H9 (cell line): Measurements from ENCODE around the gene SLC5A1. TPM values are rescaled to one million over a fixed set of nuclear protein-coding genes. Genes with fewer than 3 reads are reported as not detected.

ENCODE experiments used
- DNase-seq: peaks from one replicate; pipeline ENCODE4 v3.0.0-alpha.2; 2017
- H2AFZ ChIP-seq: one replicate; pipeline ENCODE4 v1.6.1; 2013; ENCODE audit warnings: mild to moderate bottlenecking, low read length, control low read depth, moderate library complexity
- H2AK5ac ChIP-seq: 2 replicates; pipeline ENCODE4 v1.6.1; 2013; ENCODE audit warnings: low read length, control low read depth, mixed read lengths; ENCODE audit not compliant: insufficient read length
- H2BK120ac ChIP-seq: one replicate; pipeline ENCODE4 v1.6.1; 2013; ENCODE audit warnings: low read depth, mild to moderate bottlenecking, low read length, control low read depth, inconsistent platforms; ENCODE audit not compliant: poor library complexity, severe bottlenecking
- H2BK12ac ChIP-seq: 2 replicates; pipeline ENCODE4 v1.6.1; 2013; ENCODE audit warnings: low read length, control low read depth, mixed read lengths, low read depth; ENCODE audit not compliant: insufficient read length
- H2BK15ac ChIP-seq: 2 replicates; pipeline ENCODE4 v1.6.1; 2013; ENCODE audit warnings: low read depth, low read length, control low read depth
- H2BK20ac ChIP-seq: one replicate; pipeline ENCODE4 v1.6.1; 2013; ENCODE audit warnings: low read depth, mild to moderate bottlenecking, low read length, control low read depth, inconsistent platforms; ENCODE audit not compliant: poor library complexity, severe bottlenecking
- H2BK5ac ChIP-seq: 2 replicates; pipeline ENCODE4 v1.6.1; 2013; ENCODE audit warnings: low read length, control low read depth, mixed read lengths; ENCODE audit not compliant: insufficient read length
- H3K14ac ChIP-seq: 2 replicates; pipeline ENCODE4 v1.6.1; 2013; ENCODE audit warnings: low read length, control low read depth; ENCODE audit not compliant: insufficient read depth
- H3K18ac ChIP-seq: 2 replicates; pipeline ENCODE4 v1.6.1; 2013; ENCODE audit warnings: low read depth, mild to moderate bottlenecking, mixed read lengths, low read length, control low read depth; ENCODE audit not compliant: insufficient read length
- H3K23ac ChIP-seq: 2 replicates; pipeline ENCODE4 v1.6.1; 2013; ENCODE audit warnings: low read length, control low read depth, mixed read lengths, low read depth; ENCODE audit not compliant: insufficient read length
- H3K23me2 ChIP-seq: 2 replicates; pipeline ENCODE4 v1.6.1; 2013; ENCODE audit warnings: low read depth, mild to moderate bottlenecking, mixed read lengths, low read length, control low read depth; ENCODE audit not compliant: insufficient read length, poor library complexity, severe bottlenecking
- H3K27ac ChIP-seq: 2 replicates; pipeline ENCODE4 v1.5.1; 2013; ENCODE audit warnings: low read length, control low read depth, mixed read lengths, low read depth; ENCODE audit not compliant: insufficient read length
- H3K27me3 ChIP-seq: 2 replicates; pipeline ENCODE4 v1.6.1; 2013; ENCODE audit warnings: low read length, control low read depth, inconsistent platforms; ENCODE audit not compliant: insufficient read depth
- H3K4ac ChIP-seq: 2 replicates; pipeline ENCODE4 v1.6.1; 2013; ENCODE audit warnings: low read depth, mild to moderate bottlenecking, control low read depth, inconsistent platforms, low read length, moderate library complexity
- H3K4me1 ChIP-seq: 2 replicates; pipeline ENCODE4 v1.6.1; 2013; ENCODE audit warnings: low read length, control low read depth, inconsistent platforms; ENCODE audit not compliant: insufficient read depth
- H3K4me2 ChIP-seq: 2 replicates; pipeline ENCODE4 v1.6.1; 2013; ENCODE audit warnings: low read length, control low read depth, mixed read lengths; ENCODE audit not compliant: insufficient read length, insufficient read depth
- H3K56ac ChIP-seq: 2 replicates; pipeline ENCODE4 v1.6.1; 2013; ENCODE audit warnings: low read depth, mild to moderate bottlenecking, mixed read lengths, low read length, control low read depth; ENCODE audit not compliant: insufficient read length
- H3K79me1 ChIP-seq: 2 replicates; pipeline ENCODE4 v1.6.1; 2013; ENCODE audit warnings: low read depth, mild to moderate bottlenecking, moderate library complexity, low read length, control low read depth, inconsistent platforms; ENCODE audit not compliant: insufficient read depth, poor library complexity, severe bottlenecking
- H3K79me2 ChIP-seq: 2 replicates; pipeline ENCODE4 v1.6.1; 2013; ENCODE audit warnings: low read length, control low read depth, inconsistent platforms; ENCODE audit not compliant: insufficient read depth
- H3K9ac ChIP-seq: 2 replicates; pipeline ENCODE4 v1.6.1; 2013; ENCODE audit warnings: low read length, control low read depth, mixed read lengths; ENCODE audit not compliant: insufficient read length; ENCODE audit errors: extremely low read depth
- H3K9me3 ChIP-seq: one replicate; pipeline ENCODE4 v1.6.1; 2013; ENCODE audit warnings: low read depth, low read length, inconsistent platforms; ENCODE audit not compliant: control insufficient read depth
- H3T11ph ChIP-seq: one replicate; pipeline ENCODE4 v1.6.1; 2013; ENCODE audit warnings: mild to moderate bottlenecking, low read length, control low read depth, inconsistent platforms
- H4K20me1 ChIP-seq: one replicate; pipeline ENCODE4 v1.6.1; 2013; ENCODE audit not compliant: control insufficient read depth, insufficient read length, insufficient read depth
- H4K5ac ChIP-seq: 2 replicates; pipeline ENCODE4 v1.6.1; 2013; ENCODE audit warnings: low read depth, mild to moderate bottlenecking, mixed read lengths, low read length, control low read depth; ENCODE audit not compliant: insufficient read length
- H4K8ac ChIP-seq: replicated peaks from 2 replicates; pipeline ENCODE4 v1.6.1; 2013; ENCODE audit warnings: low read length, control low read depth, mixed read lengths, low read depth; ENCODE audit not compliant: insufficient read length
- H4K91ac ChIP-seq: 2 replicates; pipeline ENCODE4 v1.6.1; 2013; ENCODE audit warnings: low read depth, mild to moderate bottlenecking, moderate library complexity, mixed read lengths, low read length, control low read depth; ENCODE audit not compliant: insufficient read length
- H3K27ac Mint-ChIP-seq, 3 experiments: 2 replicates in 2 of 3; 3 replicates in 1 of 3; pipeline ENCODE4 v1.8.0; 2020 to 2021; ENCODE audit warnings: mixed read lengths in 3 of 3, mild to moderate bottlenecking in 1 of 3, moderate library complexity in 1 of 3
- H3K27me3 Mint-ChIP-seq: 2 replicates; pipeline ENCODE4 v1.8.0; 2021; ENCODE audit warnings: low read depth, mild to moderate bottlenecking, moderate library complexity, mixed read lengths
- H3K36me3 Mint-ChIP-seq, 3 experiments: 2 replicates in 2 of 3; 3 replicates in 1 of 3; pipeline ENCODE4 v1.8.0; 2020 to 2021; ENCODE audit warnings: low read depth in 3 of 3, mixed read lengths in 3 of 3; ENCODE audit not compliant: insufficient read depth in 1 of 3
- H3K4me1 Mint-ChIP-seq, 2 experiments: 2 replicates each; pipeline ENCODE4 v1.8.0; 2020; ENCODE audit warnings: mixed read lengths in 2 of 2
- H3K4me3 Mint-ChIP-seq, 2 experiments: 2 replicates in 1 of 2; 3 replicates in 1 of 2; pipeline ENCODE4 v1.8.0; 2020 to 2021; ENCODE audit warnings: mild to moderate bottlenecking in 2 of 2, mixed read lengths in 2 of 2, moderate library complexity in 1 of 2
- H3K9me3 Mint-ChIP-seq, 2 experiments: 2 replicates in 1 of 2; 3 replicates in 1 of 2; pipeline ENCODE4 v1.8.0; 2020; ENCODE audit warnings: mild to moderate bottlenecking in 2 of 2, mixed read lengths in 2 of 2, moderate library complexity in 1 of 2
- WGBS: extraction: QIAGEN DNeasy Blood & Tissue Kit; methylation state at CpG from one replicate; pipeline ENCODE4 v1.1.7; 2013; ENCODE audit warnings: missing lambda C conversion rate, low lambda C conversion rate, mixed read lengths; ENCODE audit not compliant: insufficient read length; ENCODE audit errors: extremely low coverage; 5-methylcytosine and 5-hydroxymethylcytosine counted together
- total RNA-seq: library from RNA; stranded (reverse); gene quantifications from 2 replicates; pipeline ENCODE4 v1.2.1, GENCODE V29; 2021
- TF ChIP-seq, protein P1 (sequence below): fragments of 200-600 bp; sonication (generic); conservative IDR thresholded peaks from 3 replicates; pipeline ENCODE4 v1.8.0; 2021; ENCODE audit warnings: antibody characterized with exemption, mild to moderate bottlenecking

Gene SLC5A1
- total RNA-seq, 1 experiment from 2014 or later = not detected

DNA sequence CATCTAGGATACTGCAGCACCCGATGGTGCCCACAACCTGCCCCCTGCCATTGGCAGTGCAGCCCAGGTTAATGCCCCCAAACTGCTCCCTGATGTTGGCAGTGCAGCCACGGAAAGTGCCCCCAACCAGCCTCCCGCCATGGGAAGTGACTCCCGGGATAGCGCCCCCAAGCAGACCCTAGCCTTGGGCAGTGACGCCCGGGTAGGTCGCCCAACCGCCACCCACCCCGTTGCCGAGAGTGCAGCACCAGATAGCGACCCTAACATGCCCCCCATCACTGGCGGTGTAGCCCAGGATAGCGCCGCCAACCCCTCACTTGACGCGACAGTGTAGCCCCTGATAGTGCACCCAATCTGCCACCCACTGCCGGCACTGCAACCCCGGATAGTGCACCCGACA, 77.5 kb downstream of the SLC5A1 start:
- Histone ChIP-seq H3K4ac (no peak overlapping the region), H4K5ac (no peak overlapping the region), H2BK15ac (no peak overlapping the region), H4K20me1 (no peaks in the 10 kb centered on the region), H3K27ac (no peak overlapping the region), H3K79me1 (no peaks in the 10 kb centered on the region), H3K23me2 (no peaks in the 10 kb centered on the region), H3K4me1 (no peaks in the 10 kb centered on the region), H2AK5ac (no peak overlapping the region), H3T11ph (no peak overlapping the region), H3K9me3 (no peaks in the 10 kb centered on the region), H2BK120ac (no peak overlapping the region), H4K91ac (no peak overlapping the region), H3K9ac (no peak overlapping the region), H3K23ac (no peak overlapping the region), H2BK20ac (no peak overlapping the region), H3K18ac (no peak overlapping the region), H4K8ac (no peak overlapping the region), H3K56ac (no peak overlapping the region), H2AFZ (no peak overlapping the region), H2BK12ac (no peak overlapping the region), H3K4me2 (no peak overlapping the region), H3K27me3 (no peaks in the 10 kb centered on the region), H3K79me2 (no peaks in the 10 kb centered on the region), H3K14ac (no peak overlapping the region), H2BK5ac (no peak overlapping the region)
- Mint-ChIP-seq H3K27ac (no peak overlapping the region), H3K4me3 (no peak overlapping the region), H3K9me3 (no peaks in the 10 kb centered on the region; a peak in 1 of 5 replicates), H3K36me3 (no peaks in the 10 kb centered on the region), H3K27me3 (peaks cover 50% of the 10 kb centered on the region), H3K4me1 (peaks cover 2 to 4% of the 10 kb centered on the region in 2 experiments)
- TF ChIP-seq, protein P1, sequence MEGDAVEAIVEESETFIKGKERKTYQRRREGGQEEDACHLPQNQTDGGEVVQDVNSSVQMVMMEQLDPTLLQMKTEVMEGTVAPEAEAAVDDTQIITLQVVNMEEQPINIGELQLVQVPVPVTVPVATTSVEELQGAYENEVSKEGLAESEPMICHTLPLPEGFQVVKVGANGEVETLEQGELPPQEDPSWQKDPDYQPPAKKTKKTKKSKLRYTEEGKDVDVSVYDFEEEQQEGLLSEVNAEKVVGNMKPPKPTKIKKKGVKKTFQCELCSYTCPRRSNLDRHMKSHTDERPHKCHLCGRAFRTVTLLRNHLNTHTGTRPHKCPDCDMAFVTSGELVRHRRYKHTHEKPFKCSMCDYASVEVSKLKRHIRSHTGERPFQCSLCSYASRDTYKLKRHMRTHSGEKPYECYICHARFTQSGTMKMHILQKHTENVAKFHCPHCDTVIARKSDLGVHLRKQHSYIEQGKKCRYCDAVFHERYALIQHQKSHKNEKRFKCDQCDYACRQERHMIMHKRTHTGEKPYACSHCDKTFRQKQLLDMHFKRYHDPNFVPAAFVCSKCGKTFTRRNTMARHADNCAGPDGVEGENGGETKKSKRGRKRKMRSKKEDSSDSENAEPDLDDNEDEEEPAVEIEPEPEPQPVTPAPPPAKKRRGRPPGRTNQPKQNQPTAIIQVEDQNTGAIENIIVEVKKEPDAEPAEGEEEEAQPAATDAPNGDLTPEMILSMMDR = no peak
- DNase-seq = no peak
- WGBS = no CpG with 5 or more reads among the region's 20 CpGs
